NCI-H2196 treated with DMSO at 0.1 percent for 48 hours (cell line): ENCODE results near the gene ZNF598.
"Not testable (repeated sequence)": the region's sequence is repeated elsewhere in the genome, so short reads cannot be mapped to it uniquely, and the experiment has no call there.

Experiments
- DNase-seq: peaks from one replicate; lab custom pipeline; 2025; ENCODE audit not compliant: unreplicated experiment; lab: John Stamatoyannopoulos, UW

ZNF598 gene

GRCh38 chr16:1960665-1961630, 48.7 kb downstream of the ZNF598 start:
- DNase-seq, result no peak

- peak; percentile 64 for DNase-seq
Measured at GRCh38 chr16:1959269-1960039, 50.2 kb downstream of the ZNF598 start, which contains the start of gene NDUFB10. TSS of gene NDUFB10 (plus strand) at chr16:1959538. CDS start at chr16:1959625, 87 bp downstream.

- no peak for DNase-seq
Measured at GRCh38 chr16:1958715-1959268, 50.8 kb downstream of the ZNF598 start.

- DNase-seq, result not testable (repeated sequence)
Measured at GRCh38 chr16:1958143-1958491, 51.5 kb downstream of the ZNF598 start.

- DNase-seq, result not testable (repeated sequence)
Measured at GRCh38 chr16:1957434-1958142, 52.0 kb downstream of the ZNF598 start.

- no peak for DNase-seq
Measured at GRCh38 chr16:1953734-1954133, 55.9 kb downstream of the ZNF598 start.

- DNase-seq, result no peak
Measured at GRCh38 chr16:1950559-1950958, 59.1 kb downstream of the ZNF598 start.

GRCh38 chr16:1950047-1950446, 59.6 kb downstream of the ZNF598 start:
- DNase-seq, result no peak

- no peak for DNase-seq
Measured at GRCh38 chr16:1949507-1949906, 60.1 kb downstream of the ZNF598 start.
